CD4-positive, alpha-beta T cell treated with Interleukin-6 at 100 ng/mL for 8 hours (primary cell): Measurements from ENCODE around the gene RPN2.

Experiments used
- DNase-seq: peaks from one replicate; pipeline ENCODE4 v3.0.0-alpha.2; 2020; ENCODE audit warnings: mixed read lengths, low spot score

The RPN2 gene

GRCh38 chr20:37267667-37268313, 88.7 kb downstream of the RPN2 start:
- DNase-seq, result no peak

DNA sequence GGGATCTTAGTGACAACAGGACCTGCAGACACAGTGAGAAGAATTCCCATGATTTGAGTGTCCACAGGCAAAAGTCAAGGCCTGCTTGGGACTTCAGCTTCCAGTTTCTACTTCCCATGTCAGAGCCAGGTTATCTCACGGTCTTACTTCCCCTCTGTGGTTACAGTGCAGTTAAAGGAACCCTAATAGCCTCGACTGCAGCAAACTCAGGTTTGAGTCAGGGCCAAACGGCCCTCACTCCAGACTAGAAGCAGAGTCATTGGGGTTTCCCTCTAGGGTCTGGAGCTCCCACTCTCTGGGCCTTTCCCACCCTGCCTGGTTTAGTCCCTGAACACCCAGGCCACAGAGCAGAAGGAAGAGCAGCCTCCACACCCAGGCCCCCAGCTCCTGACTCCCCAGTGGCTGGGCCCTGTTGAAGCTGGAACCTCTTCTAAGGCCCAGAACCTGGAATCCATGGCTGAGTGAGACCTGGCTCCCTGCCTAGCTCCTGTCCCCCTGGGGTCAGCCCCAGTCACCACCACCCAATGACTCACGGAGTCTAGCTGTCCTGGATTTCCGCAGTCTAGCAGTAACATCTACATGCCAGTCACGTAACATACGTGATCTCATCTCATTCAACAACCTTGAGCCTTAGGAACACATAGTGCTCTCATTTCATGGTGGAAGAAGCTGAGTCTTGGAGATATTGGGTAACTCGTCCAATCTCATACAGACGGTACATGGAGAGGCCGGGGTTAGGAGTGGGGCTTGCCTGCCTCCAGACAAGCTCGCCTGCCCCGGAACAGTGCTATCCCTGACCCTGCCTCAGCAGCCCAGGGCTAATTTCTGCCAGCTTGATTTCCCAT, 91.7 kb downstream of the RPN2 start:
- DNase-seq, result no peak

GRCh38 chr20:37271421-37271768, 92.3 kb downstream of the RPN2 start:
- no peak for DNase-seq

DNA sequence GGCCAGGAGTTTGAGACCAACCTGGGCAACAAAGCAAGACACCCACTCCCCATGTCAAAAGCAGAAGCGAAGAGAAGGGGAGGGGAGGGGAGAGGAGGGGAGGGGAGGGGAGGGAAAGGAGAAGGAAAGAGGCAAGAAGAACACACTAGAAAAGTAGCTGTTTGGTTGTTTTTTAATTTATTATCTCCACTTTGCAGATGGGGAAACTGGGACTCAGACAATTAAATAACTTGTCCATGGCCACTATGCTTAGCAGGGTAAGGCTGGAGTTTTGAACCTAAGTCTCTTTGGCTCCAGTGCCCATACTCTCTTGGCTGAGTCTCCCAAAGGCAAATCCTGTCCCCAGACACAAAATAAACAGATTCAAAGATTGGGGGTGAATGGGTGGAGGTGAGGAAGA, 94.9 kb downstream of the RPN2 start:
- DNase-seq, result no peak

GRCh38 chr20:37274851-37275524, 95.9 kb downstream of the RPN2 start:
- no peak for DNase-seq

- DNase-seq, result no peak
Measured at GRCh38 chr20:37276494-37277252, 97.5 kb downstream of the RPN2 start.

DNA sequence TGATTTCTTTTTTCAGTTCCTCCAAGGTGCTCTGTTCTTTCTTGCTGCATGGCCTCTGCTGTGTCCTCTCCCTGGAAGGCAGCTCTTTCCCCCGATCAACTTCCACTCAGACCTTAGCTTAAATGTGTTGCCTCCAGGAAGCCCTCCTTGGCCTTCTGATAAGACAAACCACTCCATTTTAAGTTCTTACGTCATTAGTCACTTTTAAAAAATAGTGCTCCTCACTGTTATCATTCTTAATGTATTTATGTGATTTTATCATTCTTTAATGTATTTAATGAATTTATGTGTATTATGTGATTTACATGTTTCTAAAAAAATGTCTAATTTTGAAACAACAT, 98.1 kb downstream of the RPN2 start:
- no peak for DNase-seq

- DNase-seq, result no peak
Measured at GRCh38 chr20:37278966-37279590, 99.9 kb downstream of the RPN2 start.

DNA sequence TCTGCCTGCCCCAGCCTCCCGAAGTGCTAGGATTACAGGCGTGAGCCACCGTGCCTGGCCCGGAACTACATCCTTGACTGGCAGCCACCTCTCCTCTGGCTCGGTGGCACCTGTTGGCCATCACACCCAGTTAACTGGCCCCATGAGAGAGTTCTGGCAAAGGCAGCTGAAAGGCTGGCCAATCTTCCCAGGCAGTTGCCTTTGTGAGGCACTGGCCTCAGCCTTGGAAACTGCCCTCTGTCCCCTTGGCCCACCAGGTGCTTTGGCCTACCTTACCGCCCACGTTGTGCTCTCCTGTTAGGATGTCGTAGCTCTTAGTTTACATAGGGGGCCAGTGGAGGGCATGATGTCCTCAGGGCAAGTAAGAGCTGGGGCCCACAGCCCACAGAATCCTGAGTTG, 100.7 kb downstream of the RPN2 start:
- no peak for DNase-seq

DNA sequence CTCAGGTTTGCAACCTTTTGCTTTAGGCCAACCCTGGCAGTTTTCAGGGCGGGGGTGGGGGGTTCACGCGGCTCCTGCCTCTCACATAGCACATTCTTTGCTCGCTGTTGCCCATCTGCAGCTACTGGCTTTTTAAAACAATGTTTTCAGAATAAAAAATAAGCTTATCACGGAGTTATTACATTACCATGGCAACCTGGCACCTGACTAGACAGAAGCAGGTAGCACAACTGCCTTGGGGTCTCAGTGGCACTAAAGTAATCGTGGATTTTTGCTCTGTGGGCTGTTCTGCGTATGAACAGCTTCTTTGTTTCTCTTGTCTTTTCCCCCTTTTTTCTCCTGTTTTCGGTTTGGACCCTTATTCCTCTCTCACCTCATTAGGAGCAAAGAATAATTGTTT, 101.3 kb downstream of the RPN2 start:
- DNase-seq, result no peak

DNA sequence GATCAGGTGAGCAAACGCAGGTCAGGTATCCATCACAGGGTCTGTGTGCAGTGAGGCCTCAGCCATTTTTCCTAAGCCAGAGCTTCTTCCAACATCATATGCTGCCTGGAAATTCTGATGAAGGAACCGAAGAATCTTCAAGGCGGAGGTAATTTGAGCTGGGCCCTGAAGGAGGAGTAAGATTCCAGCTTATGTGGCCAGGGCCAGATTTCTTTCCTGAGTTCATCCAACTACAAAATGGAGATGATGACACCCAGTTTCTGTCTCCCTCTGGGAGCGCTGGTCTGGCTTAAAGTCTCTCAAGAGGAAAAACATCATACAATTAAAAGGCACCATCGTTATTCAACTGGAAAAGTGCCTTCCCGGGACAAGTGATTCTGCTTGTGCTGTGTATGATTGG, 103.4 kb downstream of the RPN2 start:
- DNase-seq, result no peak

DNA sequence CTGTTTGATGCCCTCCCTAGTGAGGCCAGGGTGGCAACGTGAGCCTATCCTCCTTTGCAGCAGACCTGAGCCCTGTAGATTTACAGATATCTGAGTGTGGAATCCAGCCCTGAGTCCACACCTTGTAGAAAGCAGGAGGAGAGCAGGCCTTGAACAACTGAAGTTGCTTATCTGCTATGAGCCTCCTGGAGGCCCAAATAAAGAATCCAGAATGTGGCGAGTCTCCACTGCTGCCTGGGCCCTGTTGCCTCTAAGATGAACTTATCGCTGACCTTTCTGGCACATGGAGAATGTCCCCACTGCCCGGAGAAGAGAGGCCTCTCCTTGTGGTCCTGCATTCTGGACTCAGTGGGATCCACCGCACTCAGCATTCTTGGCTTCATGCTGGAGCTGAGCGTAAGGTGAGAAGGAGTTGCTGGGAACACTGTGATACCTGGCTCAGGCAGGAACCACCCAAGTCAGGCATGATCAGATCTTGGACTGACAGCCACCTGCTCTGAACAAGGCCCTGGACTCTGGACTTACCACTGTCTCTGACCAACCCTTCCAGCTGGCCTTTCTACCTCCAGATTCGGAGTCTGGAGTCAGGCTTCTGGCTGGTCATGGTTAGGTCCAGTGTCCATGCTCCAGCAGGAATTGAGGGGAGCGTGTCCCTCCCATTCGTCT, 104.5 kb downstream of the RPN2 start:
- no peak for DNase-seq

DNA sequence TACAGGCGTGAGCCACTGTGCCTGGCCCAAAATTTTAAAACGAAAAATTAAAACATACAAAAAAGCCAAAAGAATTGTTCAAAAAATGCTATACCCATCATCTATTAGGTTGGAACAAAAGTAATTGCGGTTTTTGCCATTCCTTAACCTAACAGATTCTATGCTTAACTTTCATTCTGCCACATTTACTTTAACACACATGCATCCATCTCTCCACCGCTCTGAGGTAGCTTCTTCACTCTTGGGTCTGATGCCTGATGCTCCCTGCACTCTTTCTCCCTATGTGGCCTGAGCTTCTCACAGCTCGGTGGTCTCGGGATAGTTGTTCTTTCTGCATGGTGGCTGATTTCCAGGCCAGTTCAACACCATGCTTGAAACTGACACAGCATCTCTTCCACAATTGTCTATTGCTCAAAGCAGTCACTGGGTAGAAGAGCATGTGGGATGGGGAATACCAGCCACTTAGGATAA, 105.6 kb downstream of the RPN2 start:
- DNase-seq, result no peak

DNA sequence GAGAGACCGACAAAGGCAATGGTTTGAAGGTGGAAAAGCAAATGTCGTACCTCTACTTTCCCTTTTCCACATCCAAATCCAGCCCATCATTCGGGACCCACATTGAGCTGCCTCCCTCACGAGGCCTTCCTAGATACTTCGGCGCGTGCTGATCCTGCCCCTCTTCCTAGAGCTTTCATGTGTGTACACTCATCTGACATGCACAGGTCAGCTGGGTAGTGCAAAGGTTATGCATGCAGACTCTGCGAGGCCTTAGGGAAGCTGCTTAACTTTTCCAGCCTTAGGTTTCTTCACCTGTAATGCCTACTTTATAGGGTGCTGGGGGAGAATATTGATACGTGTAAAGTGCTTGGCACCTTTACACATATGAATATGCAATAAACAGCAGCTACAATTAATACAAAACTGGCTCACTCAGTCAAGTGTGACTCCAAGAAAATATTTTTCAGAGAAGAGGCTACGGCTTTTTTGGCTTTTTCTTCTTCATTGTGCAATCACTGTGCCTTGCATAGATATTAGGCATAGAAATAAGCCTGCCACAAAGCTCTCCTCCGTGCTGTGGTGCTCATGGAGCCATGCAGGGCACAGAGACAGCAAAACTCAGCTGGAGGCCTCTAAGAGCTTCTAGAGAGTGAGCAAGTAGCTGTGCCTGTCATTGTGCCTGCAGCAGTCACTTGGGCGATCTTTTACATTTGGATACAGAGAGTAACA, 106.7 kb downstream of the RPN2 start:
- no peak for DNase-seq

DNA sequence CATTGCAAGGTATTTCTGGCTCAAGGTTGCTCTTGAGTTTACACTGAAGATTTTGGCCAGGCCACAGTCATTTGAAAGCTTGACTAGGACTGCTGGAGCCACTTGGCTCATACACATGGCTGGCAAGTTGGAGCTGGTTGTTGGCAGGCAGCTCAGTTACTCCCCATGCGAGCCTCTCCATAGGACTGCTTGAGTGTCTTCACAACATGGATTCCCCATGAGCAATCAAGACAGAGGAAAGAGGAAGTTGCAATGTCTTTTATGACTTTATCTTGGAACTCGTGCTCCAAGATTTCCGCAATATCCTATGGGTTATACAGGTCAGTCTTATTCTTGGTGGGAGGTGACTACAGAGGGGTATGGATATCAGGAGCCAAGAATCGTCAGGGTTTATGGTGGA, 109.0 kb downstream of the RPN2 start:
- DNase-seq, result no peak

GRCh38 chr20:37290158-37290810, 111.2 kb downstream of the RPN2 start:
- DNase-seq, result no peak
